ENCODE data around the gene XKR7.
"Not testable (repeated sequence)": the region's sequence is repeated elsewhere in the genome, so short reads cannot be mapped to it uniquely, and the experiment has no call there.

Gene XKR7

GRCh38 chr20:32028647-32029372, 60.9 kb downstream of the XKR7 start:
- TF ChIP-seq CTCF (IDR thresholded peaks at IDR 0.05; ENCODE audit: poor library complexity, severe bottlenecking) = no peak
- peaks cover 44% of the 10 kb centered on the region for H3K27me3 ChIP-seq (ENCODE audit: insufficient read depth, poor library complexity, severe bottlenecking)
- H3K4me3 ChIP-seq (ENCODE audit: severe bottlenecking) = no peak overlapping the region
- DNase-seq (ENCODE audit: low spot score) = no peak
- no peaks in the 10 kb centered on the region for H3K9me3 ChIP-seq (ENCODE audit: severe bottlenecking)
- ATAC-seq (ENCODE audit: low read depth) = no peak
- H3K36me3 ChIP-seq (ENCODE audit: low read depth) = no peaks in the 10 kb centered on the region
- H3K27ac ChIP-seq (ENCODE audit: poor library complexity, severe bottlenecking) = no peak overlapping the region
- no peaks in the 10 kb centered on the region for H3K4me1 ChIP-seq (ENCODE audit: insufficient read depth, poor library complexity, severe bottlenecking)

GRCh38 chr20:32029561-32029960, 61.6 kb downstream of the XKR7 start:
- Histone ChIP-seq H3K9me3 (ENCODE audit: severe bottlenecking) (no peaks in the 10 kb centered on the region), H3K27ac (ENCODE audit: poor library complexity, severe bottlenecking) (no peak overlapping the region), H3K4me1 (ENCODE audit: insufficient read depth, poor library complexity, severe bottlenecking) (no peaks in the 10 kb centered on the region), H3K27me3 (ENCODE audit: insufficient read depth, poor library complexity, severe bottlenecking) (peaks cover 48% of the 10 kb centered on the region), H3K4me3 (ENCODE audit: severe bottlenecking) (no peak overlapping the region), H3K36me3 (ENCODE audit: low read depth) (no peaks in the 10 kb centered on the region)
- no peak for DNase-seq (ENCODE audit: low spot score)
- no peak for ATAC-seq (ENCODE audit: low read depth)
- no peak for TF ChIP-seq CTCF (IDR thresholded peaks at IDR 0.05; ENCODE audit: poor library complexity, severe bottlenecking)

GRCh38 chr20:32031007-32031958, 63.3 kb downstream of the XKR7 start:
- H3K36me3 ChIP-seq (ENCODE audit: low read depth) = no peaks in the 10 kb centered on the region
- peaks cover 48% of the 10 kb centered on the region for H3K27me3 ChIP-seq (ENCODE audit: insufficient read depth, poor library complexity, severe bottlenecking)
- H3K4me3 ChIP-seq (ENCODE audit: severe bottlenecking) = peak overlapping the region; percentile 8
- H3K4me1 ChIP-seq (ENCODE audit: insufficient read depth, poor library complexity, severe bottlenecking) = no peaks in the 10 kb centered on the region
- TF ChIP-seq CTCF (IDR thresholded peaks at IDR 0.05; ENCODE audit: poor library complexity, severe bottlenecking) = peak; percentile 100
- ATAC-seq (ENCODE audit: low read depth) (peak; percentile 92), DNase-seq (ENCODE audit: low spot score) (peak; percentile 94)
- no peak overlapping the region for H3K27ac ChIP-seq (ENCODE audit: poor library complexity, severe bottlenecking)
- H3K9me3 ChIP-seq (ENCODE audit: severe bottlenecking) = no peaks in the 10 kb centered on the region

- H3K4me3 ChIP-seq (ENCODE audit: severe bottlenecking) = no peak overlapping the region
- H3K27ac ChIP-seq (ENCODE audit: poor library complexity, severe bottlenecking) = no peak overlapping the region
- H3K36me3 ChIP-seq (ENCODE audit: low read depth) = no peaks in the 10 kb centered on the region
- DNase-seq (ENCODE audit: low spot score) (no peak), ATAC-seq (ENCODE audit: low read depth) (no peak)
- no peak for TF ChIP-seq CTCF (IDR thresholded peaks at IDR 0.05; ENCODE audit: poor library complexity, severe bottlenecking)
- no peaks in the 10 kb centered on the region for H3K9me3 ChIP-seq (ENCODE audit: severe bottlenecking)
- peaks cover 4% of the 10 kb centered on the region for H3K4me1 ChIP-seq (ENCODE audit: insufficient read depth, poor library complexity, severe bottlenecking)
- H3K27me3 ChIP-seq (ENCODE audit: insufficient read depth, poor library complexity, severe bottlenecking) = peaks cover 56% of the 10 kb centered on the region
These were observed 65.4 kb downstream of the XKR7 start for GRCh38 chr20:32033316-32033715.

GRCh38 chr20:32033721-32034120, 65.8 kb downstream of the XKR7 start:
- not testable (repeated sequence) for H3K36me3 ChIP-seq (ENCODE audit: low read depth); H3K9me3 ChIP-seq (ENCODE audit: severe bottlenecking); H3K27ac ChIP-seq (ENCODE audit: poor library complexity, severe bottlenecking); H3K4me3 ChIP-seq (ENCODE audit: severe bottlenecking); ATAC-seq (ENCODE audit: low read depth); H3K4me1 ChIP-seq (ENCODE audit: insufficient read depth, poor library complexity, severe bottlenecking)
- DNase-seq (ENCODE audit: low spot score) = peak; percentile 4
- peaks cover 56% of the 10 kb centered on the region for H3K27me3 ChIP-seq (ENCODE audit: insufficient read depth, poor library complexity, severe bottlenecking)
